A549 (cell line): ENCODE measurements around the gene STXBP4. TPM values are rescaled to one million over a fixed set of nuclear protein-coding genes. Genes with fewer than 3 reads are reported as not detected.

Source experiments
- ATAC-seq, 2 experiments: fragments of 200-7000 bp in 1 of 2; fragments of >200 bp in 1 of 2; cut with Nextera tagmentation in 1 of 2; cut with Tn5 transposase in 1 of 2; 3 replicates each; pipeline versions ENCODE4 v1.8.0 to v1.9.1; 2018 to 2020; ENCODE audit warnings: mild to moderate bottlenecking in 1 of 2, moderate library complexity in 1 of 2
- CTCF ChIA-PET: fragments of 300-600 bp; sonication (Branson Sonifier 250); formaldehyde crosslinking; extraction: SDS; loops from one replicate; lab custom pipeline; 2021; ENCODE audit warnings: antibody characterized with exemption, inconsistent platforms; lab: Yijun Ruan, JAX
- POLR2A ChIA-PET: fragments of 350-600 bp; formaldehyde crosslinking; extraction: SDS; loops from one replicate; lab custom pipeline; 2021; ENCODE audit warnings: antibody characterized with exemption, inconsistent platforms; lab: Yijun Ruan, JAX
- DNase-seq, 2 experiments: peaks; one replicate each; pipeline versions ENCODE4 v3.0.0 to v3.0.0-alpha.2; 2011 to 2016; ENCODE audit warnings: low read depth in 1 of 2, low spot score in 1 of 2
- FAIRE-seq: peaks from 2 replicates; lab custom pipeline; 2011; peaks lifted over from hg19 to GRCh38; lab: Jason Lieb, UNC
- H3K27ac ChIP-seq, 2 experiments: fragments of >200 bp; sonication (Bioruptor Twin); formaldehyde crosslinking; 3 replicates each; pipeline ENCODE4 v1.5.1; 2016 to 2017
- H3K4me1 ChIP-seq: fragments of >200 bp; sonication (Bioruptor Twin); formaldehyde crosslinking; 3 replicates; pipeline ENCODE4 v1.6.1; 2016
- H3K4me2 ChIP-seq: fragments of >200 bp; sonication (Bioruptor Twin); formaldehyde crosslinking; 3 replicates; pipeline ENCODE4 v1.6.1; 2016
- H3K4me3 ChIP-seq: fragments of >200 bp; sonication (Bioruptor Twin); formaldehyde crosslinking; 3 replicates; pipeline ENCODE4 v1.5.1; 2016
- H3K9me3 ChIP-seq: fragments of >200 bp; sonication (Bioruptor Twin); formaldehyde crosslinking; 3 replicates; pipeline ENCODE4 v1.6.1; 2016
- CHD2 ChIP-seq: fragments of 150-350 bp; IDR thresholded peaks from 2 replicates; pipeline ENCODE4 v1.6.1; 2014; ENCODE audit warnings: low read length; ENCODE audit not compliant: partially characterized antibody
- CHD4 ChIP-seq: fragments of 200-600 bp; sonication (generic); IDR thresholded peaks from 2 replicates; pipeline ENCODE4 v1.6.1; 2016; ENCODE audit warnings: antibody characterized with exemption, mild to moderate bottlenecking, borderline replicate concordance
- EHMT2 ChIP-seq: fragments of 200-600 bp; sonication (generic); IDR thresholded peaks from 2 replicates; pipeline ENCODE4 v1.6.1; 2016; ENCODE audit warnings: antibody characterized with exemption, low read depth, mild to moderate bottlenecking, moderate library complexity
- EP300 ChIP-seq, 2 experiments: fragments of >200 bp; sonication (Bioruptor Twin); formaldehyde crosslinking; IDR thresholded peaks; 2 replicates in 1 of 2; 3 replicates in 1 of 2; pipeline ENCODE4 v1.6.1; 2016 to 2017
- FOSB ChIP-seq: fragments of 250-450 bp; sonication (Bioruptor Pico); IDR thresholded peaks from 2 replicates; pipeline ENCODE4 v1.5.0; 2020; ENCODE audit warnings: mild to moderate bottlenecking, moderate library complexity
- FOXS1 ChIP-seq: fragments of 250-450 bp; sonication (Bioruptor Pico); IDR thresholded peaks from 2 replicates; pipeline ENCODE4 v1.5.0; 2020; ENCODE audit warnings: mild to moderate bottlenecking, moderate library complexity
- HDAC2 ChIP-seq: fragments of 200-600 bp; sonication (generic); IDR thresholded peaks from 2 replicates; pipeline ENCODE4 v1.6.1; 2016
- HOXA7 ChIP-seq: fragments of 250-450 bp; sonication (Bioruptor Pico); IDR thresholded peaks from 2 replicates; pipeline ENCODE4 v1.5.0; 2020; ENCODE audit warnings: mild to moderate bottlenecking, moderate library complexity
- JUN ChIP-seq, 2 experiments: fragments of >200 bp; sonication (Bioruptor Twin); formaldehyde crosslinking; IDR thresholded peaks; 2 replicates in 1 of 2; 3 replicates in 1 of 2; pipeline ENCODE4 v1.6.1; 2016 to 2017
- JUNB ChIP-seq: fragments of >200 bp; sonication (Bioruptor Twin); formaldehyde crosslinking; IDR thresholded peaks from 2 replicates; pipeline ENCODE4 v1.6.1; 2016
- KDM5A ChIP-seq: fragments of 200-600 bp; sonication (generic); IDR thresholded peaks from 2 replicates; pipeline ENCODE4 v1.6.1; 2016; ENCODE audit warnings: antibody characterized with exemption, mild to moderate bottlenecking
- MYC ChIP-seq: IDR thresholded peaks from 2 replicates; pipeline ENCODE4 v1.6.1; 2012; ENCODE audit warnings: mild to moderate bottlenecking, inconsistent platforms, low read length, improper control_type of control experiment, borderline replicate concordance
- NFE2L2 ChIP-seq: fragments of 150-350 bp; conservative IDR thresholded peaks from 2 replicates; pipeline ENCODE4 v1.6.1; 2014; ENCODE audit warnings: low read length
- NR3C1 ChIP-seq: fragments of >200 bp; sonication (Bioruptor Twin); formaldehyde crosslinking; IDR thresholded peaks from 3 replicates; pipeline ENCODE4 v1.6.1; 2017
- PHF8 ChIP-seq: fragments of 200-600 bp; sonication (generic); IDR thresholded peaks from 2 replicates; pipeline ENCODE4 v1.6.1; 2016; ENCODE audit warnings: low read depth, mild to moderate bottlenecking, antibody characterized with exemption, moderate library complexity, borderline replicate concordance
- POLR2A ChIP-seq: IDR thresholded peaks from 2 replicates; pipeline ENCODE4 v1.6.1; 2012; ENCODE audit warnings: mild to moderate bottlenecking, low read length
- RAD21 ChIP-seq, 2 experiments: fragments of >200 bp in 1 of 2; sonication (Bioruptor Twin) in 1 of 2; formaldehyde crosslinking in 1 of 2; IDR thresholded peaks in 1 of 2; conservative IDR thresholded peaks in 1 of 2; 2 replicates in 1 of 2; 3 replicates in 1 of 2; pipeline ENCODE4 v1.6.1; 2012 to 2018; ENCODE audit warnings: inconsistent platforms in 1 of 2
- RFX5 ChIP-seq: fragments of 450-650 bp; IDR thresholded peaks from 2 replicates; pipeline ENCODE4 v1.7.1; 2014; ENCODE audit warnings: antibody characterized with exemption, mild to moderate bottlenecking, moderate library complexity
- SMC3 ChIP-seq: fragments of >200 bp; sonication (Bioruptor Twin); formaldehyde crosslinking; IDR thresholded peaks from 3 replicates; pipeline ENCODE4 v1.6.1; 2018; ENCODE audit warnings: inconsistent platforms
- SREBF2 ChIP-seq: fragments of 450-650 bp; IDR thresholded peaks from 2 replicates; pipeline ENCODE4 v1.6.1; 2014; ENCODE audit warnings: mild to moderate bottlenecking, moderate library complexity
- TP53 ChIP-seq: fragments of 250-450 bp; sonication (Bioruptor Pico); IDR thresholded peaks from 2 replicates; pipeline ENCODE4 v1.5.0; 2021; ENCODE audit warnings: mild to moderate bottlenecking, moderate library complexity
- ZC3H11A ChIP-seq: fragments of 450-650 bp; IDR thresholded peaks from 2 replicates; pipeline ENCODE4 v1.6.1; 2014; ENCODE audit warnings: antibody characterized with exemption, mild to moderate bottlenecking
- ZFP36 ChIP-seq: fragments of 450-650 bp; IDR thresholded peaks from 2 replicates; pipeline ENCODE4 v1.6.1; 2014; ENCODE audit warnings: borderline replicate concordance; ENCODE audit not compliant: partially characterized antibody
- ZNF302 ChIP-seq: fragments of 250-450 bp; sonication (Bioruptor Pico); IDR thresholded peaks from 2 replicates; pipeline ENCODE4 v1.9.0; 2021; ENCODE audit warnings: inconsistent platforms, mild to moderate bottlenecking, moderate library complexity
- WGBS: methylation state at CpG from one replicate; pipeline ENCODE4 v1.1.6; 2017; ENCODE audit errors: missing lambda C conversion rate; 5-methylcytosine and 5-hydroxymethylcytosine counted together
- polyA plus RNA-seq, 4 experiments: library from polyadenylated mRNA; depleted of rRNA in 3 of 4; stranded (reverse); fragments of >200 nt; fragmentation: RNase III in 1 of 4; extraction: RNeasy Plus Mini Kit Qiagen cat#74134 plus additional on column Dnase treatment in 1 of 4; gene quantifications; 2 replicates in 3 of 4; 3 replicates in 1 of 4; pipeline ENCODE4 v1.2.3, GENCODE V29; 2011 to 2017
- TF ChIP-seq, protein P1 (sequence below): IDR thresholded peaks from 2 replicates; pipeline ENCODE4 v1.6.1; 2012; ENCODE audit warnings: low read depth, borderline replicate concordance
- TF ChIP-seq, protein P2 (sequence below): fragments of 450-650 bp; IDR thresholded peaks from 2 replicates; pipeline ENCODE4 v1.6.1; 2014; ENCODE audit warnings: antibody characterized with exemption
- TF ChIP-seq, protein P3 (sequence below): IDR thresholded peaks from 2 replicates; pipeline ENCODE4 v1.6.1; 2012
- TF ChIP-seq, protein P4 (sequence below): fragments of 250-450 bp; sonication (Bioruptor Pico); IDR thresholded peaks from 2 replicates; pipeline ENCODE4 v1.5.0; 2020; ENCODE audit warnings: low read depth, mild to moderate bottlenecking, moderate library complexity
- TF ChIP-seq, protein P5 (sequence below): fragments of 250-450 bp; sonication (Bioruptor Pico); IDR thresholded peaks from 2 replicates; pipeline ENCODE4 v1.5.0; 2021; ENCODE audit warnings: mild to moderate bottlenecking, moderate library complexity, borderline replicate concordance

Gene STXBP4
- polyA plus RNA-seq, 2 of the 4 experiments (the other 2 are of a cell fraction), result 9.0 to 16.0 TPM

DNA sequence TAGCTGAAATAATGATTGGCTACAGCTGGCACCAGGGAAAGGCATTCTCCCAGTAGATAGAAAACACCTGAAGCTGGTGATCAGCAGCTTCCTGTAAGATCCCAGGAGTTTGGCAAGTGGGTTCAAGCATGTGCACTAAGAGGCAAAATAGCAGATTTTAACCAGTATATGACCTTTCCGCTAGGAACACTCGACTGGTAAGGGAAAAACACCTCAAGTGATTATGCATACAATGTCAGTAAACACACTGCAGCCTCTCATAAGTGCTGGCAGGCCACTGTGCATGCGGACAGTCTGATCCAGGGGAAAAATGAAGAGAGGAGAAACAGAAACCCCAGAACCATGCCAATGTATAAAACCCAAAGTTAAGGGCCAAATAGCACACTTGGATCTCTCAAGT, 247.1 kb downstream of the STXBP4 start:
- DNase-seq (no peak), FAIRE-seq (no peak), ATAC-seq (no peak)
- 60% methylated on average over 3 of the region's 3 CpGs for WGBS
- ChIA-PET CTCF (no interaction called here), POLR2A (no interaction called here)
- H3K4me3 ChIP-seq, result no peak overlapping the region
- no peaks in the 10 kb centered on the region for H3K9me3 ChIP-seq
- TF ChIP-seq KDM5A (no peak), SMC3 (no peak), HDAC2 (no peak), RFX5 (no peak), ZFP36 (no peak), TP53 (CRISPR knock-in tag) (no peak), CHD4 (no peak), JUN (IDR thresholded peaks at IDR 0.05) (no peak)
- TF ChIP-seq, protein P1, sequence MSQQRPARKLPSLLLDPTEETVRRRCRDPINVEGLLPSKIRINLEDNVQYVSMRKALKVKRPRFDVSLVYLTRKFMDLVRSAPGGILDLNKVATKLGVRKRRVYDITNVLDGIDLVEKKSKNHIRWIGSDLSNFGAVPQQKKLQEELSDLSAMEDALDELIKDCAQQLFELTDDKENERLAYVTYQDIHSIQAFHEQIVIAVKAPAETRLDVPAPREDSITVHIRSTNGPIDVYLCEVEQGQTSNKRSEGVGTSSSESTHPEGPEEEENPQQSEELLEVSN, result no peak
- H3K27ac ChIP-seq, result no peak overlapping the region
- H3K4me1 ChIP-seq, result no peaks in the 10 kb centered on the region
- no peak overlapping the region for H3K4me2 ChIP-seq

DNA sequence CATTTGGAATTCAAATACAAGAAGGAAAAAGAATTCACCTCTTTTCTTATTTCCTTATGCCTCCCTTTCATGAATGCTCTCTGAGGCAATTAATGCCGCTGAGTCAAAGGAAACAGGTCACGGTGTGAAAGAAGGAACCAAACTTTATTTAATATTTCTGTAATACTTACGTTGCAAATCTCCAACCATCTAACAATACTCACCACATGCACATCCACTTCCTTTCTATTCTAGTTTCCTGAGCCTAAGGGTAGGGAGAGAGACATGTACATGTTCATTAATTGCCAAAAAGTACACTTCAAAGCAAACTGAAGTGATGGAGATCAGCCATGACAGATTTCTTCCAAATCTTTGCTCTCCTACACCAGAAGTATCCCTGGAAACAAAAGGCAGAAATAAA, 248.3 kb downstream of the STXBP4 start:
- CTCF ChIA-PET, result no interaction called here
- 74% methylated on average over 3 of the region's 3 CpGs for WGBS

DNA sequence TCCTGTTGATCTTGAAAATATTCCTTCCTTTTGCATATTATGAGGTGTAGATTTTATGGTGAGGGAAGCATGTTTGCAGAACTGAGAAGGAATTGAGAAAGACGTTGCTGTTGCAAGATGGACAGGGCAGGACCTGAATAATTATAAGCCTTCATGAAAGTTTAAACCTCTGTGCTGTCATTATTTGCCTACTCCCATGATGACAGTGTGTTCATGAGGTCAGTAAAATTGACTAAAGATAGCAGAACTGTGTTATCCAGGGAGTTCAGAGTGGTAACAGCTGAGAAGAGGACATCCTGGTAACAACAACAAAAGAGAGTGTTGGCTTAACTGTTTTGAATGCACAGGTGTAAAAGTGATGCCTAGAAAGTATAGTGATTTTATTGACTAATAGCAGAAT, 250.9 kb downstream of the STXBP4 start:
- no peak overlapping the region for H3K4me2 ChIP-seq
- ChIA-PET CTCF (interaction anchor here (1.9 kb wide), 1 partner anchor 12 kb away, joined by 7 read pairs; no protein-coding TSS in a partner anchor), POLR2A (no interaction called here)
- FAIRE-seq (no peak), DNase-seq (no peak), ATAC-seq (no peak)
- no peaks in the 10 kb centered on the region for H3K9me3 ChIP-seq
- TF ChIP-seq POLR2A (no peak), FOSB (CRISPR knock-in tag) (no peak), SREBF2 (no peak), ZC3H11A (no peak)
- TF ChIP-seq, protein P2, sequence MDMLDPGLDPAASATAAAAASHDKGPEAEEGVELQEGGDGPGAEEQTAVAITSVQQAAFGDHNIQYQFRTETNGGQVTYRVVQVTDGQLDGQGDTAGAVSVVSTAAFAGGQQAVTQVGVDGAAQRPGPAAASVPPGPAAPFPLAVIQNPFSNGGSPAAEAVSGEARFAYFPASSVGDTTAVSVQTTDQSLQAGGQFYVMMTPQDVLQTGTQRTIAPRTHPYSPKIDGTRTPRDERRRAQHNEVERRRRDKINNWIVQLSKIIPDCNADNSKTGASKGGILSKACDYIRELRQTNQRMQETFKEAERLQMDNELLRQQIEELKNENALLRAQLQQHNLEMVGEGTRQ, result no peak
- H3K4me3 ChIP-seq, result no peak overlapping the region
- H3K27ac ChIP-seq, result no peak overlapping the region
- WGBS, result 3% methylated on average over 1 of the region's 1 CpG
- H3K4me1 ChIP-seq, result no peaks in the 10 kb centered on the region

More for the DNA sequence above, 248.3 kb downstream of the STXBP4 start:
- Histone ChIP-seq H3K27ac (no peak overlapping the region), H3K4me2 (no peak overlapping the region), H3K9me3 (no peaks in the 10 kb centered on the region), H3K4me1 (no peaks in the 10 kb centered on the region), H3K4me3 (no peak overlapping the region)
- FAIRE-seq (no peak), ATAC-seq (no peak), DNase-seq (no peak)
- POLR2A ChIA-PET, result no interaction called here
- TF ChIP-seq, protein P3, sequence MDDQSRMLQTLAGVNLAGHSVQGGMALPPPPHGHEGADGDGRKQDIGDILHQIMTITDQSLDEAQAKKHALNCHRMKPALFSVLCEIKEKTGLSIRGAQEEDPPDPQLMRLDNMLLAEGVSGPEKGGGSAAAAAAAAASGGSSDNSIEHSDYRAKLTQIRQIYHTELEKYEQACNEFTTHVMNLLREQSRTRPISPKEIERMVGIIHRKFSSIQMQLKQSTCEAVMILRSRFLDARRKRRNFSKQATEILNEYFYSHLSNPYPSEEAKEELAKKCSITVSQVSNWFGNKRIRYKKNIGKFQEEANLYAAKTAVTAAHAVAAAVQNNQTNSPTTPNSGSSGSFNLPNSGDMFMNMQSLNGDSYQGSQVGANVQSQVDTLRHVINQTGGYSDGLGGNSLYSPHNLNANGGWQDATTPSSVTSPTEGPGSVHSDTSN, result no peak
- no peak for TF ChIP-seq MYC
- TF ChIP-seq EHMT2, result no peak
- TF ChIP-seq PHF8, result no peak
- no peak for TF ChIP-seq ZC3H11A
- TF ChIP-seq, protein P4, sequence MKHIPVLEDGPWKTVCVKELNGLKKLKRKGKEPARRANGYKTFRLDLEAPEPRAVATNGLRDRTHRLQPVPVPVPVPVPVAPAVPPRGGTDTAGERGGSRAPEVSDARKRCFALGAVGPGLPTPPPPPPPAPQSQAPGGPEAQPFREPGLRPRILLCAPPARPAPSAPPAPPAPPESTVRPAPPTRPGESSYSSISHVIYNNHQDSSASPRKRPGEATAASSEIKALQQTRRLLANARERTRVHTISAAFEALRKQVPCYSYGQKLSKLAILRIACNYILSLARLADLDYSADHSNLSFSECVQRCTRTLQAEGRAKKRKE (CRISPR knock-in tag), result no peak
- no peak for TF ChIP-seq ZNF302 (CRISPR knock-in tag)
- no peak for TF ChIP-seq NR3C1
- TF ChIP-seq CHD2, result no peak
- TF ChIP-seq RAD21 (conservative IDR thresholded peaks at IDR 0.05 in 1 of 2, IDR thresholded peaks at IDR 0.05 in 1 of 2), result no peak
- no peak for TF ChIP-seq JUNB
- TF ChIP-seq EP300 (IDR thresholded peaks at IDR 0.05), result no peak
- no peak for TF ChIP-seq HOXA7
- TF ChIP-seq HDAC2, result no peak
- TF ChIP-seq FOXS1 (CRISPR knock-in tag), result no peak
- TF ChIP-seq NFE2L2, result no peak
- TF ChIP-seq, protein P5, sequence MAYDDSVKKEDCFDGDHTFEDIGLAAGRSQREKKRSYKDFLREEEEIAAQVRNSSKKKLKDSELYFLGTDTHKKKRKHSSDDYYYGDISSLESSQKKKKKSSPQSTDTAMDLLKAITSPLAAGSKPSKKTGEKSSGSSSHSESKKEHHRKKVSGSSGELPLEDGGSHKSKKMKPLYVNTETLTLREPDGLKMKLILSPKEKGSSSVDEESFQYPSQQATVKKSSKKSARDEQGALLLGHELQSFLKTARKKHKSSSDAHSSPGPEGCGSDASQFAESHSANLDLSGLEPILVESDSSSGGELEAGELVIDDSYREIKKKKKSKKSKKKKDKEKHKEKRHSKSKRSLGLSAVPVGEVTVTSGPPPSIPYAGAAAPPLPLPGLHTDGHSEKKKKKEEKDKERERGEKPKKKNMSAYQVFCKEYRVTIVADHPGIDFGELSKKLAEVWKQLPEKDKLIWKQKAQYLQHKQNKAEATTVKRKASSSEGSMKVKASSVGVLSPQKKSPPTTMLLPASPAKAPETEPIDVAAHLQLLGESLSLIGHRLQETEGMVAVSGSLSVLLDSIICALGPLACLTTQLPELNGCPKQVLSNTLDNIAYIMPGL (CRISPR knock-in tag), result no peak
- no peak for TF ChIP-seq KDM5A
